ENCODE data around the gene MAP4K3. TPM values are rescaled to one million over a fixed set of nuclear protein-coding genes. Genes with fewer than 3 reads are reported as not detected.

Gene MAP4K3
- total and polyA plus RNA-seq, 12 donors = 8.1 to 49.0 (median 40.2) TPM

DNA sequence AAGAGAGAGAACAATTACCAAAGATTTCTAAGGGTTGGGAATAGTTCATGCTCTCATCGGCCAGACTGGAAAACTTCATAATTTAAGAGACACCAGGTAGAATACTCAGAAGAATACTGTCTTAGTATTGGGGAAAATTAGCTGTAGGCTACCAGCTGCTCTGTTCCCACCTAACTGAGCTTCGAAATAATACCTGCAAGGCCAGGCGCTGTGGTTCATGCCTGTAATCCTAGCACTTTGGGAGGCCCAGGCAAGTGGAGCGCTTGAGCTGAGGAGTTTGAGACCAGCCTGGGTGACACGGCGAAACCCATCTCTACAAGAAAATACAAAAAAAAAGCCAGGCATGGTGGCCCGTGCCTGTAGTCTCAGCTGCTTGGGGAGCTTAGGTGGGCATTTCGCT, 35.8 kb downstream of the MAP4K3 start:
- H3K27ac ChIP-seq = peak overlapping the region in 3 of 10 donors; percentile 2 to 49 (median 3)
- no peak for DNase-seq

DNA sequence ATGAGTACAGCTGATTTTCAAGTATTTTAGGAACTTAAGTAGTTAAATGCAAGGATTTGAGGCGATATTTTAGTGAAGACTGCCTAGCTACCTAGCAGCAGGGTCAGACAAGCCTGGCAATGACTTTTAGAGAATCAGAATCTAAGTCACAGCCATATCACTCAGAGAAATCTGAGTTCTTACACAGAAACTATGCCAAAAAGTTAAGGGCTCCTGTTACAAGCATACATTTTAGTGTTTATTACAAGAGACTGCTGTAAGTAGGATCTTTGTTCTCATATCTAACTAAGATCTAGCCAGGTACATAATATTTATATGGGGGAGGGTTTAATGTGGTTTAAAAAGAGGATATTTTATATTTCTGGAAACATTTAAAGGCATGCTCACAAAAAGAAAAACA, 37.5 kb downstream of the MAP4K3 start:
- Histone ChIP-seq H3K27ac (peak overlapping the region in 2 of 10 donors; percentile 1 to 5), H3K9me3 (no peaks in the 10 kb centered on the region), H3K27me3 (no peaks in the 10 kb centered on the region), H3K36me3 (no peaks in the 10 kb centered on the region), H3K4me3 (no peak overlapping the region), H3K4me1 (peaks cover 11 to 94% (median 68%) of the 10 kb centered on the region in 9 donors)
- TF ChIP-seq, protein P1, sequence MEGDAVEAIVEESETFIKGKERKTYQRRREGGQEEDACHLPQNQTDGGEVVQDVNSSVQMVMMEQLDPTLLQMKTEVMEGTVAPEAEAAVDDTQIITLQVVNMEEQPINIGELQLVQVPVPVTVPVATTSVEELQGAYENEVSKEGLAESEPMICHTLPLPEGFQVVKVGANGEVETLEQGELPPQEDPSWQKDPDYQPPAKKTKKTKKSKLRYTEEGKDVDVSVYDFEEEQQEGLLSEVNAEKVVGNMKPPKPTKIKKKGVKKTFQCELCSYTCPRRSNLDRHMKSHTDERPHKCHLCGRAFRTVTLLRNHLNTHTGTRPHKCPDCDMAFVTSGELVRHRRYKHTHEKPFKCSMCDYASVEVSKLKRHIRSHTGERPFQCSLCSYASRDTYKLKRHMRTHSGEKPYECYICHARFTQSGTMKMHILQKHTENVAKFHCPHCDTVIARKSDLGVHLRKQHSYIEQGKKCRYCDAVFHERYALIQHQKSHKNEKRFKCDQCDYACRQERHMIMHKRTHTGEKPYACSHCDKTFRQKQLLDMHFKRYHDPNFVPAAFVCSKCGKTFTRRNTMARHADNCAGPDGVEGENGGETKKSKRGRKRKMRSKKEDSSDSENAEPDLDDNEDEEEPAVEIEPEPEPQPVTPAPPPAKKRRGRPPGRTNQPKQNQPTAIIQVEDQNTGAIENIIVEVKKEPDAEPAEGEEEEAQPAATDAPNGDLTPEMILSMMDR (IDR thresholded peaks at IDR 0.05) = no peak
- ATAC-seq (no peak), DNase-seq (no peak)
- WGBS, 2 donors = 53 to 59% methylated on average over 1 of the region's 1 CpG
- intact Hi-C loops (cut with DNase I) = no loop called here

More for the DNA sequence above, 35.8 kb downstream of the MAP4K3 start:
- TF ChIP-seq, protein P1 (IDR thresholded peaks at IDR 0.05) = no peak
- Histone ChIP-seq H3K36me3 (no peaks in the 10 kb centered on the region), H3K4me3 (no peak overlapping the region), H3K27me3 (no peaks in the 10 kb centered on the region), H3K9me3 (no peaks in the 10 kb centered on the region), H3K4me1 (peaks cover 7 to 94% (median 64%) of the 10 kb centered on the region in 9 donors)
- WGBS, 2 donors = 87 to 89% methylated on average over 8 of the region's 8 CpGs
- intact Hi-C loops (cut with DNase I) = no loop called here
- no peak for ATAC-seq

DNA sequence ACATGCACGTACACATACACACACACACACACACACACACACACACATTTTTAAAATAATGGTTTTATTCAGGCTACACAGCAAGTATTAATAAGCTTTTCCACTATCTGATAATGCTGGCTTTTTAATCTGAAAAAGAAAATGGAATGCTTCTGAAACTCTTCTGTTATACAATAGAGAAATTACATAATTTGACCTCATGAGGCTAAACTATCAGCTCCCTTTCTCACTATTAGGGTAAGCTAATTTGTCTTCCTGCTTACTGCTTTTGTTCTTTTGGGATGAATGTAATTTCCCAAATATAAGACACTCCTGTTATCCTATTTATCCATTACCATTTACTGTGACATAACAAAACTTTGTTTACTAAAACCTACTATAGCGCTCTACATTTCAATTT, 41.8 kb downstream of the MAP4K3 start:
- H3K9me3 ChIP-seq = no peaks in the 10 kb centered on the region
- H3K4me3 ChIP-seq = no peak overlapping the region
- H3K27me3 ChIP-seq = no peaks in the 10 kb centered on the region
- peak overlapping the region in 2 of 10 donors; percentile 13 to 67 for H3K27ac ChIP-seq
- DNase-seq (no peak), ATAC-seq (peak in 2 of 8 donors; percentile 16 to 44)
- peaks cover 13 to 72% (median 51%) of the 10 kb centered on the region in 9 donors for H3K4me1 ChIP-seq
- intact Hi-C loops (cut with DNase I) = no loop called here
- WGBS, 2 donors = 78 to 79% methylated on average over 2 of the region's 2 CpGs
- H3K36me3 ChIP-seq = no peaks in the 10 kb centered on the region
- TF ChIP-seq, protein P1 (IDR thresholded peaks at IDR 0.05) = no peak

- Histone ChIP-seq H3K36me3 (no peaks in the 10 kb centered on the region), H3K27ac (peak overlapping the region in 8 of 10 donors; percentile 2 to 67 (median 28)), H3K4me1 (peaks cover 13 to 68% (median 45%) of the 10 kb centered on the region in 9 donors), H3K27me3 (no peaks in the 10 kb centered on the region), H3K9me3 (no peaks in the 10 kb centered on the region), H3K4me3 (no peak overlapping the region)
- ATAC-seq (peak in 6 of 8 donors; percentile 29 to 60 (median 34)), DNase-seq (no peak)
- intact Hi-C loops (cut with DNase I) = no loop called here
- TF ChIP-seq, protein P1 (IDR thresholded peaks at IDR 0.05) = no peak
- WGBS, 2 donors = 10 to 17% methylated on average over 5 of the region's 5 CpGs
Measured at GRCh38 chr2:39394516-39394961, 42.5 kb downstream of the MAP4K3 start.
